Keratinocyte (primary cell): ENCODE data around the gene MRPS12. TPM values are rescaled to one million over a fixed set of nuclear protein-coding genes. Genes with fewer than 3 reads are reported as not detected.

Experiments used
- DNase-seq: peaks from one replicate; pipeline ENCODE4 v3.0.0-alpha.2; 2011; ENCODE audit warnings: low read depth, missing footprints, low spot score
- FAIRE-seq: peaks from 2 replicates; lab custom pipeline; 2011; peaks lifted over from hg19 to GRCh38; lab: Jason Lieb, UNC
- H2AFZ ChIP-seq: 2 replicates; pipeline ENCODE4 v1.6.0; 2012; ENCODE audit warnings: low read length, control low read depth, inconsistent platforms; ENCODE audit not compliant: control insufficient read depth
- H3K27ac ChIP-seq: 2 replicates; pipeline ENCODE4 v1.5.1; 2011; ENCODE audit warnings: low read length; ENCODE audit not compliant: control insufficient read depth, insufficient read depth
- H3K27me3 ChIP-seq: 3 replicates; pipeline ENCODE4 v1.6.0; 2011; ENCODE audit warnings: low read length; ENCODE audit not compliant: control insufficient read depth, insufficient read depth; ENCODE audit errors: extremely low read depth
- H3K36me3 ChIP-seq, 2 experiments: 2 replicates in 1 of 2; 3 replicates in 1 of 2; pipeline ENCODE4 v1.5.1; 2011; ENCODE audit warnings: low read length in 2 of 2, mild to moderate bottlenecking in 1 of 2; ENCODE audit not compliant: control insufficient read depth in 2 of 2, insufficient read depth in 2 of 2; ENCODE audit errors: extremely low read depth in 1 of 2
- H3K4me1 ChIP-seq: 3 replicates; pipeline ENCODE4 v1.5.1; 2011; ENCODE audit warnings: low read length; ENCODE audit not compliant: control insufficient read depth, insufficient read depth; ENCODE audit errors: extremely low read depth
- H3K4me2 ChIP-seq: 3 replicates; pipeline ENCODE4 v1.6.0; 2011; ENCODE audit warnings: low read depth, low read length; ENCODE audit not compliant: control insufficient read depth, insufficient read depth; ENCODE audit errors: extremely low read depth
- H3K4me3 ChIP-seq, 3 experiments: fragments of 200-600 bp in 1 of 3; sonication (generic) in 1 of 3; 2 replicates in 2 of 3; 3 replicates in 1 of 3; pipeline ENCODE4 v1.5.1; 2011 to 2016; ENCODE audit warnings: low read length in 3 of 3, mild to moderate bottlenecking in 3 of 3, control low read depth in 2 of 3, inconsistent platforms in 1 of 3, low read depth in 1 of 3, mixed read lengths in 1 of 3, mixed run types in 1 of 3, moderate library complexity in 1 of 3; ENCODE audit not compliant: control insufficient read depth in 2 of 3, insufficient read depth in 2 of 3; ENCODE audit errors: extremely low read depth in 1 of 3
- H3K79me2 ChIP-seq: 2 replicates; pipeline ENCODE4 v1.6.0; 2012; ENCODE audit warnings: low read length; ENCODE audit not compliant: control insufficient read depth, insufficient read depth
- H3K9ac ChIP-seq: 3 replicates; pipeline ENCODE4 v1.6.0; 2011; ENCODE audit warnings: low read length; ENCODE audit not compliant: control insufficient read depth, insufficient read depth; ENCODE audit errors: extremely low read depth
- H3K9me1 ChIP-seq: 3 replicates; pipeline ENCODE4 v1.6.0; 2011; ENCODE audit warnings: low read length; ENCODE audit not compliant: control insufficient read depth, insufficient read depth; ENCODE audit errors: extremely low read depth
- H3K9me3 ChIP-seq: 2 replicates; pipeline ENCODE4 v1.5.1; 2012; ENCODE audit warnings: low read depth, low read length; ENCODE audit not compliant: control insufficient read depth
- H4K20me1 ChIP-seq: 3 replicates; pipeline ENCODE4 v1.6.0; 2011; ENCODE audit warnings: low read length; ENCODE audit not compliant: control insufficient read depth, insufficient read depth; ENCODE audit errors: extremely low read depth
- EZH2 ChIP-seq: IDR thresholded peaks from one replicate; pipeline ENCODE4 v1.6.1; 2012; ENCODE audit warnings: inconsistent platforms, mild to moderate bottlenecking, low read length, moderate library complexity
- dilution Hi-C: fragments of 300-500 bp; cut with MboI; formaldehyde crosslinking; loops from one replicate; pipeline ENCODE4 v1.7.0; 2020; ENCODE audit warnings: low sequenced_read_pairs; ENCODE audit not compliant: extremely low pct_ligation_motif_present
- polyA plus RNA-seq, 5 experiments: library from polyadenylated mRNA; depleted of rRNA in 3 of 5; stranded (reverse) in 3 of 5; stranded (forward) in 1 of 5; unstranded in 1 of 5; fragments of >200 nt; gene quantifications; 1 replicate in 1 of 5; 2 replicates in 3 of 5; 3 replicates in 1 of 5; pipeline versions ENCODE4 v1.2.1 to v1.2.3, GENCODE V29; 2011 to 2012; ENCODE audit warnings: missing spikeins in 2 of 5, low read depth in 1 of 5, low replicate concordance in 1 of 5
- TF ChIP-seq, protein P1 (sequence below), 3 experiments: IDR thresholded peaks in 1 of 3; conservative IDR thresholded peaks in 1 of 3; optimal IDR thresholded peaks in 1 of 3; 2 replicates in 2 of 3; 3 replicates in 1 of 3; pipeline versions ENCODE3 to v1.5.1; 2011; ENCODE audit warnings: low read length in 3 of 3, mild to moderate bottlenecking in 3 of 3, moderate library complexity in 2 of 3, control low read depth in 1 of 3, inconsistent platforms in 1 of 3; ENCODE audit not compliant: insufficient read depth in 2 of 3; ENCODE audit errors: extremely low read depth in 1 of 3

Gene MRPS12
- polyA plus RNA-seq, 1 donor (not counting 4 experiments of a cell fraction or from before 2014, with no cell fraction given): 37.7 TPM

- no peak for TF ChIP-seq EZH2
- TF ChIP-seq, protein P1, sequence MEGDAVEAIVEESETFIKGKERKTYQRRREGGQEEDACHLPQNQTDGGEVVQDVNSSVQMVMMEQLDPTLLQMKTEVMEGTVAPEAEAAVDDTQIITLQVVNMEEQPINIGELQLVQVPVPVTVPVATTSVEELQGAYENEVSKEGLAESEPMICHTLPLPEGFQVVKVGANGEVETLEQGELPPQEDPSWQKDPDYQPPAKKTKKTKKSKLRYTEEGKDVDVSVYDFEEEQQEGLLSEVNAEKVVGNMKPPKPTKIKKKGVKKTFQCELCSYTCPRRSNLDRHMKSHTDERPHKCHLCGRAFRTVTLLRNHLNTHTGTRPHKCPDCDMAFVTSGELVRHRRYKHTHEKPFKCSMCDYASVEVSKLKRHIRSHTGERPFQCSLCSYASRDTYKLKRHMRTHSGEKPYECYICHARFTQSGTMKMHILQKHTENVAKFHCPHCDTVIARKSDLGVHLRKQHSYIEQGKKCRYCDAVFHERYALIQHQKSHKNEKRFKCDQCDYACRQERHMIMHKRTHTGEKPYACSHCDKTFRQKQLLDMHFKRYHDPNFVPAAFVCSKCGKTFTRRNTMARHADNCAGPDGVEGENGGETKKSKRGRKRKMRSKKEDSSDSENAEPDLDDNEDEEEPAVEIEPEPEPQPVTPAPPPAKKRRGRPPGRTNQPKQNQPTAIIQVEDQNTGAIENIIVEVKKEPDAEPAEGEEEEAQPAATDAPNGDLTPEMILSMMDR (optimal IDR thresholded peaks at IDR 0.05 in 1 of 3, IDR thresholded peaks at IDR 0.05 in 1 of 3, conservative IDR thresholded peaks at IDR 0.05 in 1 of 3; ENCODE audit: extremely low read depth in 1 of 3, insufficient read depth in 2 of 3, low read length in 3 of 3): no peak
- H3K27ac ChIP-seq: no peak overlapping the region
- no peaks in the 10 kb centered on the region for H4K20me1 ChIP-seq
- H3K4me2 ChIP-seq: no peak overlapping the region
- FAIRE-seq (no peak), DNase-seq (no peak)
- H3K9me1 ChIP-seq: no peaks in the 10 kb centered on the region
- no peak overlapping the region for H3K9ac ChIP-seq
- H3K27me3 ChIP-seq: no peaks in the 10 kb centered on the region
- no peak overlapping the region for H2AFZ ChIP-seq
- no peak overlapping the region for H3K4me3 ChIP-seq
- peaks cover 1% of the 10 kb centered on the region for H3K4me1 ChIP-seq
- dilution Hi-C loops: no loop called here
- peaks cover 2% of the 10 kb centered on the region for H3K79me2 ChIP-seq
- H3K9me3 ChIP-seq: no peaks in the 10 kb centered on the region
- peaks cover 9 to 13% of the 10 kb centered on the region in 2 experiments for H3K36me3 ChIP-seq
Observed at GRCh38 chr19:38892841-38893240, 37.9 kb upstream of the MRPS12 start.

- Histone ChIP-seq H3K9me1 (no peaks in the 10 kb centered on the region), H4K20me1 (no peaks in the 10 kb centered on the region), H2AFZ (no peak overlapping the region), H3K27me3 (no peaks in the 10 kb centered on the region), H3K4me1 (peaks cover 7% of the 10 kb centered on the region), H3K79me2 (peaks cover 4% of the 10 kb centered on the region), H3K36me3 (peaks cover 7 to 10% of the 10 kb centered on the region in 2 experiments), H3K4me2 (no peak overlapping the region), H3K9ac (no peak overlapping the region), H3K4me3 (no peak overlapping the region), H3K9me3 (no peaks in the 10 kb centered on the region), H3K27ac (no peak overlapping the region)
- dilution Hi-C loops: no loop called here
- DNase-seq: no peak
- no peak for TF ChIP-seq EZH2
- TF ChIP-seq, protein P1 (optimal IDR thresholded peaks at IDR 0.05 in 1 of 3, IDR thresholded peaks at IDR 0.05 in 1 of 3, conservative IDR thresholded peaks at IDR 0.05 in 1 of 3; ENCODE audit: extremely low read depth in 1 of 3, insufficient read depth in 2 of 3, low read length in 3 of 3): no peak
- no peak for FAIRE-seq
Observed at GRCh38 chr19:38893341-38893771, 37.4 kb upstream of the MRPS12 start.
